Stimulated activated memory B cell treated with anti-CD40 and anti-IgM and Interleukin-4, amounts not matched to agents 10 μg/mL and 1 μg/mL and 100 μg/mL, for 72 hours (primary cell): ENCODE data around the gene CKS1B.

ENCODE experiments used
- ATAC-seq: fragments of 150-1000 bp; cut with Tn5 transposase; 2 replicates; pipeline ENCODE4 v1.10.0; 2021
- H3K27ac Mint-ChIP-seq: one replicate; pipeline ENCODE4 v1.8.0; 2022; ENCODE audit warnings: mild to moderate bottlenecking, mixed read lengths
- H3K27me3 Mint-ChIP-seq: one replicate; pipeline ENCODE4 v1.8.0; 2022; ENCODE audit warnings: mixed read lengths
- H3K36me3 Mint-ChIP-seq: one replicate; pipeline ENCODE4 v1.8.0; 2022; ENCODE audit warnings: mixed read lengths
- H3K4me1 Mint-ChIP-seq: one replicate; pipeline ENCODE4 v1.8.0; 2022; ENCODE audit warnings: mixed read lengths
- H3K4me3 Mint-ChIP-seq: one replicate; pipeline ENCODE4 v1.8.0; 2022; ENCODE audit warnings: mild to moderate bottlenecking, moderate library complexity, mixed read lengths
- H3K9me3 Mint-ChIP-seq: one replicate; pipeline ENCODE4 v1.8.0; 2022; ENCODE audit warnings: mixed read lengths

CKS1B gene

DNA sequence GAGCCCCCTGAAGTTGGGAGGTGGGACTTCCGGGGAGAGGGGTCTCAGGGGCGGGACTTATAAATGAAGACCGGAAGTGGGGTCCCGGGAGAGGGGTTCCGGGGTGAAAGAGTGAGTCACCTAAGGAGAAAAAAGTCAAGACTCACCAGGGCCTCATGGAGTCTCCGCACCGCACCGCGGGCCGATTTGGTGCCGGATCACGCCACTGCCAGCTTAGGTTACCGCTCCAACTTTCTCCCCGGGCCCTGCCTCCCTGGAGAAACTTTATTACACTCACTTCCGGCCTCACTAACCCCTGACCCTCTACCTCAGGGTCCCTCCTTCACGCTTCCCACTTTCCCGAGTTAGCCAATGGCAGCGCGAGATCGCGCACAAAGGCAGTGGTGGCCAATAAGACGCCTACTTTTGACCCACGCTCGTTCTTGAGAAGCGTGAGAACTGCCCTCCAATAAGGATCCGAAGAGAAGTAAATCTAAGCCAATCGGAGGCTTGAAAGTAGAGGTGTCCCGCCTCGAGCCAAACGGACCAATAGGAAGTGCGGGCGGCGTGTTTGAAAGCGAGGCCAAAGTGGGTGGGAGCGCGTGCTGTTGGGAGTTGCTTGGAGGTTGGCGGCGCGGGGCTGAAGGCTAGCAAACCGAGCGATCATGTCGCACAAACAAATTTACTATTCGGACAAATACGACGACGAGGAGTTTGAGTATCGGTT lies at the start of gene CKS1B:
CKS1B (plus strand) TSS at position 580 of the 706 bp plus-strand sequence; CDS start at position 645, 65 bp downstream.
- no peak within 1 kb of the TSS for H3K4me3 Mint-ChIP-seq
- H3K27me3 Mint-ChIP-seq: no peaks in the 10 kb centered on the region
- ATAC-seq: peak; percentile 94
- H3K4me1 Mint-ChIP-seq: peaks cover 37% of the 10 kb centered on the region
- H3K9me3 Mint-ChIP-seq: no peaks in the 10 kb centered on the region
- peaks cover 11% of the 10 kb centered on the region for H3K36me3 Mint-ChIP-seq
- H3K27ac Mint-ChIP-seq: no peak within 1 kb of the TSS

DNA sequence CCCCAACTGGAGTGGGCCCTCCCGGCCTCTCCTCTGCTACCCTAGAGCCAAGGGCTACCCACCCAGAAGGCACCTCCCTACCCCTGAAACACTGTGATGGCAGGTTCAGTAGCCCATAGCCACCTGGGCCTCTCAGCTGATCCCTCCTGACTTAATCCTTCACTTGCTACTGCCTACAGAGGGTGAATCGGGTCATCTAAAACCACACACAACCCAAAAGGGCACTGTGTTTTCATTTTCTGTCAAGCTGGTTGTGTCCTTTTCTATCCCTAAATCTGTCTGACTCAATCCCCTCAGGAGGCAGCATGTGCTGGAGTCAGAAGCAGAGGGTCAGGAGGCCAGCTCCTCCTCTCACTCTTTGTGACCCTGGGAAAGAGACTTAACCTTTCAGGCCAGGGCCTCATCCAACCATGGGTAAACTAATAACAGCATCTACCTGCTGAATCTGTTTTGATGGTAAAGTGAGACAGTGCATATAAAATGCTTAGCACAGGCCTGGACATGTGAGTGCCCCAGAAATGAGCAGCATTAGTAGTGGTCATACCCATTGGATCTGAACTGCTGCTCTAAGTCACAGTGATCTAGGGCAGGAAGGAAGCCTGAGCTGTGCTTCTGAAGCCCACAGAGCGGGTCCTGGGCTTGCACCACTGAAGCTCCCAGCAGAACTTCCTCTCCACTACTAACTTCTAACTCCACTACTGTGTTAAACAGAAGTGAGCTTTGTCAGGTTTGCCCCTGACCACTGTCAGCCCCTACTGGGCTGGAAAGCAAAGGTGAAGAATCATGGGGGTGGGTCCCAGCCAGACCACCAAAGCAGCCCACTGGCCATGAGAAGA lies 48.9 kb upstream of the CKS1B start:
- H3K27ac Mint-ChIP-seq: peak overlapping the region; percentile 59
- H3K27me3 Mint-ChIP-seq: no peaks in the 10 kb centered on the region
- H3K9me3 Mint-ChIP-seq: no peaks in the 10 kb centered on the region
- peaks cover 5% of the 10 kb centered on the region for H3K4me1 Mint-ChIP-seq
- no peak overlapping the region for H3K4me3 Mint-ChIP-seq
- H3K36me3 Mint-ChIP-seq: peaks cover 56% of the 10 kb centered on the region
- no peak for ATAC-seq

DNA sequence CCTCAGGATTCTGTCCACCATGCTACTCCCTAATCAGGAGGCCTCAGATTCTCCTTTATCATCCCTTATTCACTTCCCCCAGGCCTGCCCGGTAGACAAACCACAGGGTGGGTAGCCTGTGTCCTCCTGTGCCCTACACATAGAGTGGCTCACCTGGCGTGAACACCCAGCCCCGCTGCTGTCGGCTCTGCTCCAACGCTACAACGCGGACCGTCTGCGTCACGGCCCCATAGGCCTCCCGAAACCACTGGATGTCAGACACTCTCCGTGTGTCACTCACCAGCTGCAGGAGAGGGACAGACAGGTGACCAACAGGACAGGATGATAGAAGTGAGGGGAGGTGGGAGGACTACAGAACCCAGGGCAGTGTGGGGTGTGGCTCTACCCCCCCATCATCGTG lies 48.3 kb upstream of the CKS1B start:
- H3K4me1 Mint-ChIP-seq: peaks cover 5% of the 10 kb centered on the region

DNA sequence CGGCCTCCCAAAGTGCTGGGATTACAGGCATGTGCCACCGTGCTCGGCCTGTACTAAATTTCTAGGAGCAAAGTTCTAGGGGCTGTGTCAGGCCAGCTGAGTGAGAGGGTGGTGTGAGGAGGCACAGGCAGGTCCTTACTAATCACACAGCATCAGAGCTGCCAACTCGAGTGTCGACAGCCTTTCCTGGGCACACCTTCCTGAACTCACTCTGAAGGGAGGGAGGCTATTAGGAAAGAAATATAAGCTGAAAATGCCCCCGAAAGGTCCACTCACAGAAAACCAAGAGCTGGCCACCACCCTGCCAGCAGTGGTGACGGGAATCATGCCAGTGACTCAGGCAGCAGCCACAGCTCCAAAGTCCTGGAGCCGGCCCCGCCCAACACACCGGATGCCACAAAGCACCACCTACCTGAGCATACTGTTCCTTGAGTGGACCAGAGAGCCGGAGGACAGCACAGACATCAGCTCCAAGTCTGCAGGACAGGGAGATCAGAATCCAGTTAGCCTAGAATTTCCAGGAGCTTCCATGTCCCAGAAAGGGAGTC lies 42.5 kb upstream of the CKS1B start:
- H3K27ac Mint-ChIP-seq: no peak overlapping the region
- ATAC-seq: no peak
- no peaks in the 10 kb centered on the region for H3K9me3 Mint-ChIP-seq
- H3K4me1 Mint-ChIP-seq: peaks cover 15% of the 10 kb centered on the region
- H3K4me3 Mint-ChIP-seq: no peak overlapping the region
- peaks cover 28% of the 10 kb centered on the region for H3K36me3 Mint-ChIP-seq
- H3K27me3 Mint-ChIP-seq: no peaks in the 10 kb centered on the region

More for the DNA sequence above, 48.3 kb upstream of the CKS1B start:
- no peak overlapping the region for H3K27ac Mint-ChIP-seq
- H3K27me3 Mint-ChIP-seq: no peaks in the 10 kb centered on the region
- ATAC-seq: no peak
- no peak overlapping the region for H3K4me3 Mint-ChIP-seq
- H3K36me3 Mint-ChIP-seq: peaks cover 56% of the 10 kb centered on the region
- H3K9me3 Mint-ChIP-seq: no peaks in the 10 kb centered on the region

DNA sequence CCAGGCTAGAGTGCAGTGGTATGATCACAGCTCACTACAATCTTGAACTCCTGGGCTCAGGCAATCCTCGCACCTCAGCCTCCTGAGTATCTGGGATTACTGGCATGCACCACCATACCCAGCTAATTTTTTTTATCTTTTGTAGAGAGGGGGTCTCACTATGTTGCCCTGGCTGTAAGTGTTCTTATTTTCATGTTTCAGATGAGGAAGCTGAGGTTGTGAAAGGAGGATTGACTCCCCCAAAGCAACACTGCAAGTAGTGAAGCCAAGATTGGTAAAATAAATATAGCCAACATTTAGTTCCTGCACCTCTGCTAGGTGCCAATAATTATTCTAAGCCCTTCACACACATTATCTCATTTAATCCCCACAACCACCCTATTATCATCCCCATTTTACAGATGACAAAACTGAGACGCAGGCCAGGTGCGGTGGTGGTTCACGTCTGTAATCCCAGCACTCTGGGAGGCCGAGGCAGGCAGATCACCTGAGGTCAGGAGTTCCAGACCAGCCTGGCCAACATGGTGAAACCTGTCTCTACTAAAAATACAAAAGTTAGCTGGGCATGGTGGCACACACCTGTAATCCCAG lies 40.0 kb upstream of the CKS1B start:
- Mint-ChIP-seq H3K4me3 (peak overlapping the region; percentile 17), H3K36me3 (peaks cover 6% of the 10 kb centered on the region), H3K4me1 (peaks cover 32% of the 10 kb centered on the region), H3K9me3 (no peaks in the 10 kb centered on the region), H3K27me3 (no peaks in the 10 kb centered on the region), H3K27ac (no peak overlapping the region)
- ATAC-seq: no peak

DNA sequence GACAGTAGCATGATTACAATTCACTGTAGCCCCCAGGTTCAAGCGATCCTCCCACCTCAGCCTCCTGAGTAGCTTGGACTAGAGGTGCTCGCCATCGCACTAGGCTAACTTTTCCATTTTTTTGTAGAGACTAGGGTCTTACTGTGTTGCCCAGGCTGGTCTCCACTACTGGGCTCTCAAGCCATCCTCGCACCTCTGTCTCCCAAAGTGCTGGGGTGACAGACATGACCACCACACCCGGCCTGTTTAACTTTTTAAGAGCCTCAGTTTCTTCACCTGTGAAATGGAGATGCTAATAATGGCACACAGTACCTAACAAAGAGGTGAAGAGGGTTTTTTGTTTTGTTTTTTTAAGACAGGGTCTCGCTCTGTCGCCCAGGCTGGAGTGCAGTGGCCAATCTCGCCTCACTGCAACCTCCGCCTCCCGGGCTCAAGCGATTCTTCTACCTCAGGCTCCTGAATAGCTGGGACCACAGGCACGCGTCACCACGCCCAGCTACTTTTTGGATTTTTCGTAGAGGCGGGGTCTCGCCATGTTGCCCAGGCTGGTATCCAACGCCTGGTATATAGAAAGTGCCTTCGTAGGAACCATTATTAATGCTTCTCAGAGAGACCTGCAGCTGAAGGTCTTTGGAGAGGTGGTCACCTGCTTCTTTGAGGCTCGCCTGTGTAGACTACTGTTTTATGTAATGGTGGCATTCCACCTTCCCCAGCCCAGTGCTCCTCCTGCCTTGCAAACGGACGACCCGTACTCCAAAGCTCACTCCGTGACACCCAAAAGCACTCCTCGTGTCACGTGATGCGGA lies 38.5 kb upstream of the CKS1B start:
- Mint-ChIP-seq H3K27ac (peak overlapping the region; percentile 99), H3K9me3 (no peaks in the 10 kb centered on the region), H3K4me1 (peaks cover 43% of the 10 kb centered on the region), H3K36me3 (no peaks in the 10 kb centered on the region), H3K4me3 (peak overlapping the region; percentile 85), H3K27me3 (no peaks in the 10 kb centered on the region)
- no peak for ATAC-seq

DNA sequence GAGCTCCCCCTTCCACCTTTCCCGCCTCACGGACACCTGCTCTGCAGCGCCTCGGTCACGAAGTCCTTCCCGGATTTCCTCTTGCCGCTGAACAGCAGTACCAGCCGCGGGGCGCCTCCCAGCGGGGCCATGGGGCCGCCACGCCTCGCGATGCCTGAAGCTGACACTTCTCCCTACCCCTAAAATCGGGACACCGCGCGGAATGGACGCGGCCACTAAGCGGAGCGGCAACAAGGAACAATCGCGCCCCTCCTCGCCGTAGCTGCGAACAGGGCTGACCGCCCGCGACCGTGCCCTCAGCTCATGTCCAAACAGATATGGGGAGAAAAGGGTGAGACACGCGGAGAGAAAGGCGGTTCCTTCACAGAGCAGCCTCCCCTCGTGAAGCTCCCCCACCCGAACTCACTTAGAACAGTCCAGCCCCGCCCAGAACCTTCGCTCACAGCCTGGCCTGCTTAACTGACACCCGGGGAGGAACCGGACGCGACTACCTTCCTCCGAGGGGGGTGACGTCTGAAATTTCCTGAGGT lies 37.9 kb upstream of the CKS1B start, which contains the start of gene PMVK:
PMVK (minus strand) TSS at position 165 of the 530 bp plus-strand sequence; CDS start at position 131, 34 bp downstream.
- ATAC-seq: peak; percentile 95
- Mint-ChIP-seq H3K36me3 (no peaks in the 10 kb centered on the region), H3K4me1 (peaks cover 50% of the 10 kb centered on the region), H3K27ac (peak within 1 kb of the TSS; percentile 99), H3K27me3 (no peaks in the 10 kb centered on the region), H3K9me3 (no peaks in the 10 kb centered on the region), H3K4me3 (peak within 1 kb of the TSS; percentile 85)

DNA sequence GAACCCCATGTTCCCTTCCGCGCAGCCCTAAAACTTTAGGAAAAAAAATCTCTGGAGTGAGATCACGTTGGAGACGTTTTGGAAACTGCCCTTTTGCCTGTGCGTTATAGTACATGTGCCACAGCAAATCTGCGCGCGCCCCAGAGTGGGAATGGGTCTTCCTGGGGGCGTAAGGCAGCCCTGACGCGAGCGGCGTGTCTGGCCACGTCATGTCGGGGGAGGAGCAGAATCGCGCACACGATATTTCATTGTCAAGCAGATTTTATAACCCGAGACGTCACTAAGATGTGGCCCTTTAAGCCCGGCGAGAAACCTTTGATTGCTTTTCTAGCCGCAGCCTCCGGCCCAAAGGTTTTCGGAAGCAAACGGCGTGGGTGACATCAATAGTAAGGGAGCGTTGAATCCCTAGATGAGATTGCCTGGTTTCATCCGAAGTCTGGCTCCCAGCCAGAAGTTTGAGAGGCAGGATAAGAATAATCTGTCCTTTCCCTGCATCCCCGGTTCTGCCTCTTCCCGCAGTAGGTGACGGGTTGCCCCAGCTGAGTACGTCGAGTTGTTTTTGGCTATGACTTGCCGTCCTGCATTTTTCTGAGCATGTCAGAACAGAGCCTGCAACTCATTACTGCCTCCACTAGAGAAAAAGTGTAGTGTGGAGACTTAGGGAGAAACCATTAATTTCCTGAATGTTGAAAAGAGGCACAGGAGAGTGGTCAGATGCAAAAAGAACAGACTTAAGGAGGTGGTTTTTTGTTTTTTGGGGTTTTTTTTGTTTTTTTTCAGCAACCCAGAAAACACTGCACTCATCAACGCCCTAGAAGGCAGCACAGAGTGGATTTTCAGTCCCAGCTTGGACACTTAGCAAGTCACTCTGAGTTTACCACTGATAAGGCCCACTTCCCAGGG lies 37.1 kb upstream of the CKS1B start:
- ATAC-seq: peak; percentile 90
- H3K4me1 Mint-ChIP-seq: peaks cover 57% of the 10 kb centered on the region
- no peaks in the 10 kb centered on the region for H3K9me3 Mint-ChIP-seq
- H3K27ac Mint-ChIP-seq: peak overlapping the region; percentile 99
- no peaks in the 10 kb centered on the region for H3K27me3 Mint-ChIP-seq
- H3K4me3 Mint-ChIP-seq: peak overlapping the region; percentile 85
- no peaks in the 10 kb centered on the region for H3K36me3 Mint-ChIP-seq

DNA sequence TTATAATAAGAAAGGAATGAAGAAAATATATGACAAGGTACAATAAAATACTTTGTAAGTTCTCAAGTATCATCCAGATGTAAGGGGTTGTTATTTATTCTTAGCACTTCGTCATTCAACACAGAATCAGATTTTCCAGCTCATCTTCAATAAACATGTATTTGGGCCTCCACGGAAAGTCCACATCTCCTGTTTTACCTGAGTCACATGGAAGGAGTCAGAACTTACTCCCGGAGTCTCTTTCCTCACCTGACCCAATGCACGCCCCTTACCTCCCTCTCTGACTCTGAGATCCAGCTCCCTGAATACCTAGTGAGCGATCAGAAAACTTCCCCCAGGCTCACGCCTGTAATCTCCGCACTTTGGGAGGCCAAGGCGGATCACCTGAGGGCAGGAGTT lies 36.5 kb upstream of the CKS1B start:
- Mint-ChIP-seq H3K36me3 (no peaks in the 10 kb centered on the region), H3K27ac (peak overlapping the region; percentile 99), H3K4me3 (peak overlapping the region; percentile 85), H3K4me1 (peaks cover 64% of the 10 kb centered on the region), H3K27me3 (no peaks in the 10 kb centered on the region), H3K9me3 (no peaks in the 10 kb centered on the region)
- no peak for ATAC-seq

DNA sequence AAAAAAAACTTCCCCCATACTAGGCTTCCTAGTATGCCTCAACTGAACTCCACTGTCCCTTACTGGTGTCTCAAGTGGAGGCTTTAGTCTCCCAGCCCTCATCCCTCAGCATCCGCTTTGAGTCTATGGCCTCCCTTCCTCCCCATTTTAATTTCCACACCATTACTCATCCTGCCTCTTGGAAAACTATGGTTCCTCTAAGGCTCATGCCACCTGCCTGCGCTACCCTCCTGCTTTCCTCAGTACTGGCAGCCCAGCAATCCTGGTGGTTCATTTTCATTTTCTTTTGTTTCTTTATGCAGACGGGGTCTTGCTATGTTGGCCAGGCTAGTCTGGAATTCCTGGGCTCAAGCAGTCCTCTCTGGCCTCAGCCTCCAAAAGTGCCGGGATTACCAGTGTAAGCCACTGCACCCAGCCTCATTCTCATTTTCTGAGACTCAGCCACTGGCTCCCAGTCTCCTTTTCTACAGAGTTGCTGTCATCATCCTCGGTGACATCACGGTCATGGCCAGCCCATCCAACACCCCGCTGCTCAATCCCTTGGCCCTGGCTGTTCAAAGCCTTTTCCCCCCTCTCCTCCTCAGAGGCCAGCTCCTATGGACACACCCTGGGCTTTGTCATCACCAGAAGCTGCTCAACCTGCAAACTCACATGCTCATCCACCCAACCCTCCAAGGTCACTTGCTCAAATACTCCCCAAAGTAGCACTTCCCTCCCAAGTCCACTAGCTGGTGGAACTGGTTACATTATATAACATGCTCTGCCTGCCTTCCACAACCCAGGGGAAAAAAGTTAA lies 35.7 kb upstream of the CKS1B start:
- H3K36me3 Mint-ChIP-seq: no peaks in the 10 kb centered on the region
- peaks cover 72% of the 10 kb centered on the region for H3K4me1 Mint-ChIP-seq
- H3K27me3 Mint-ChIP-seq: no peaks in the 10 kb centered on the region

DNA sequence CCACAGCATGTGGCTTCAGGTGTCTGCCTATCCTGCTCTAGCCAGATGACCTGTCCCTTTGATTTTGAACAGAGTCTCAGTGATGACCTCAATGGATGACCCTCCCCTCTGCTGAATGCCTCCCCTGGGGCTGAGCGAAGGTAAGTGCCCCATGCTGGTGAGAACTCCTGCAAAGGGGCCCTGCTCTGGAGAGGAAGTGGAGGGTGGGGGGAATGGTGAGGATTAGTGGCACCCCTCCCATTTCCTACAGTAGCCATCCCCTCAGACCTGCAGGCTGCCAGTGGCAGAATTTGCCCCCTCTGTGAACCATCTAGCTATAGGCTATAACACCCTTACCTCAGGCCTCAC lies 34.3 kb upstream of the CKS1B start:
- Mint-ChIP-seq H3K27ac (peak overlapping the region; percentile 77), H3K27me3 (no peaks in the 10 kb centered on the region), H3K9me3 (no peaks in the 10 kb centered on the region), H3K4me3 (peak overlapping the region; percentile 28), H3K36me3 (no peaks in the 10 kb centered on the region), H3K4me1 (peaks cover 82% of the 10 kb centered on the region)
- ATAC-seq: no peak

More for the DNA sequence above, 35.7 kb upstream of the CKS1B start:
- Mint-ChIP-seq H3K27ac (peak overlapping the region; percentile 99), H3K9me3 (no peaks in the 10 kb centered on the region), H3K4me3 (peak overlapping the region; percentile 22)
- ATAC-seq: no peak

DNA sequence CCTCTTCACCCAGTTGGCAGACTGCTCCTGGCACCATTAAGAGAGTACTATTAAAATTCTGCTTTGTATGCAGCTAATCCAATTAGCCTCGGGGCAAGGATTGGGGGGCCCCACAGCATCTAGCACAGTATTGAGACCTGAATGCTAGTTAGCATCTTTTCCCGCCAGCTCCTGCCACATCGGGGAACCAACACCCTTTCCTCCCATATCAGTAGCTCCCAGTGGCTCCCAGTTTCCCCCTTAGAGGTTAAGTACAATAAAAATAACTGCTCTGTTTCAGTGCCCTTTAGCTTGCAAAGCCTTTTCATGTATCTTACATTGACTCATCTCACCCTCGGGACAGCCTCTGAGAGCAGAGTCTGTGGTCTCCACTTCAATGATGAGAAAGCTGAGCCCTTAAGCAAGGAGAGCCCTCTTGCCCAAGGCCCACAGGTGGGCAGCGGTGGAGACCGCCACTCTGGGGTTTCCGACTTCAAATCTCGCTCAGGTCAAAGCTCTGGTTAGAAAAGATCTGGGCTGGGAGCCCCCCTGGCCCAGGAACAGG lies 33.8 kb upstream of the CKS1B start:
- peaks cover 79% of the 10 kb centered on the region for H3K4me1 Mint-ChIP-seq
- no peak for ATAC-seq
- peak overlapping the region; percentile 77 for H3K27ac Mint-ChIP-seq
- peaks cover under 1% of the 10 kb centered on the region for H3K36me3 Mint-ChIP-seq
- no peaks in the 10 kb centered on the region for H3K9me3 Mint-ChIP-seq
- H3K27me3 Mint-ChIP-seq: no peaks in the 10 kb centered on the region
- peak overlapping the region; percentile 22 for H3K4me3 Mint-ChIP-seq
